ENCODE results near the gene SERTAD2. TPM values are rescaled to one million over a fixed set of nuclear protein-coding genes. Genes with fewer than 3 reads are reported as not detected.
A peak's percentile ranks its signal among the peaks of the same experiment; 100 is the strongest.

The SERTAD2 gene
- 13.8 TPM for total RNA-seq

GRCh38 chr2:64653109-64654062, at the start of gene SERTAD2:
TSS of gene SERTAD2 (minus strand) at chr2:64653913. CDS start at chr2:64636871, 17,042 bp downstream.
- DNase-seq (ENCODE audit: low spot score): peak; percentile 91
- peak; percentile 79 for ATAC-seq

GRCh38 chr2:64700133-64700809, 46.6 kb upstream of the SERTAD2 start:
- ATAC-seq (no peak), DNase-seq (ENCODE audit: low spot score) (no peak)

GRCh38 chr2:64699712-64700111, 46.0 kb upstream of the SERTAD2 start:
- ATAC-seq (no peak), DNase-seq (ENCODE audit: low spot score) (no peak)

GRCh38 chr2:64698668-64699444, 45.1 kb upstream of the SERTAD2 start:
- ATAC-seq (peak; percentile 67), DNase-seq (ENCODE audit: low spot score) (no peak)

- DNase-seq (ENCODE audit: low spot score): no peak
- peak; percentile 79 for ATAC-seq
Observed at GRCh38 chr2:64698177-64698643, 44.5 kb upstream of the SERTAD2 start.

- DNase-seq (ENCODE audit: low spot score): no peak
- ATAC-seq: no peak
Observed at GRCh38 chr2:64697297-64698176, 43.8 kb upstream of the SERTAD2 start.

GRCh38 chr2:64696636-64697035, 42.9 kb upstream of the SERTAD2 start:
- ATAC-seq (no peak), DNase-seq (ENCODE audit: low spot score) (no peak)

- ATAC-seq (no peak), DNase-seq (ENCODE audit: low spot score) (no peak)
Observed at GRCh38 chr2:64695721-64696261, 42.1 kb upstream of the SERTAD2 start.

- ATAC-seq (no peak), DNase-seq (ENCODE audit: low spot score) (no peak)
Observed at GRCh38 chr2:64692401-64692800, 38.7 kb upstream of the SERTAD2 start.

- ATAC-seq (peak; percentile 61), DNase-seq (ENCODE audit: low spot score) (no peak)
Observed at GRCh38 chr2:64688909-64689308, 35.2 kb upstream of the SERTAD2 start.

GRCh38 chr2:64686283-64686956, 32.7 kb upstream of the SERTAD2 start:
- ATAC-seq (no peak), DNase-seq (ENCODE audit: low spot score) (no peak)

GRCh38 chr2:64685430-64685829, 31.7 kb upstream of the SERTAD2 start:
- peak; percentile 81 for ATAC-seq

GRCh38 chr2:64683771-64684510, 30.2 kb upstream of the SERTAD2 start:
- ATAC-seq: peak; percentile 24
- no peak for DNase-seq (ENCODE audit: low spot score)

More at GRCh38 chr2:64685430-64685829, 31.7 kb upstream of the SERTAD2 start:
- peak; percentile 51 for DNase-seq (ENCODE audit: low spot score)

GRCh38 chr2:64681479-64681967, 27.8 kb upstream of the SERTAD2 start:
- ATAC-seq (no peak), DNase-seq (ENCODE audit: low spot score) (no peak)

GRCh38 chr2:64679673-64680425, 26.1 kb upstream of the SERTAD2 start:
- ATAC-seq: no peak
- DNase-seq (ENCODE audit: low spot score): no peak

- DNase-seq (ENCODE audit: low spot score) (no peak), ATAC-seq (peak; percentile 66)
Observed at GRCh38 chr2:64678771-64679590, 25.3 kb upstream of the SERTAD2 start.

GRCh38 chr2:64677530-64677929, 23.8 kb upstream of the SERTAD2 start:
- ATAC-seq (peak; percentile 31), DNase-seq (ENCODE audit: low spot score) (no peak)
